ACC112 (cell line): ENCODE measurements around the gene OR1I1.

Source experiments
- H2AFZ ChIP-seq: fragments of 200-600 bp; sonication (generic); one replicate; pipeline ENCODE4 v1.6.0; 2017; ENCODE audit warnings: antibody characterized with exemption, low read length; ENCODE audit not compliant: unreplicated experiment
- H3K27ac ChIP-seq: fragments of 200-600 bp; sonication (generic); 2 replicates; pipeline ENCODE4 v1.5.1; 2014; ENCODE audit warnings: low read depth, mild to moderate bottlenecking, antibody characterized with exemption, low read length, moderate library complexity
- H3K27me3 ChIP-seq: fragments of 200-600 bp; sonication (generic); 2 replicates; pipeline ENCODE4 v1.6.1; 2014; ENCODE audit warnings: mild to moderate bottlenecking, antibody characterized with exemption, low read length, moderate library complexity, mixed read lengths; ENCODE audit not compliant: insufficient read depth
- H3K36me3 ChIP-seq: fragments of 200-600 bp; sonication (generic); 2 replicates; pipeline ENCODE4 v1.6.1; 2016; ENCODE audit warnings: mild to moderate bottlenecking, antibody characterized with exemption, low read length, moderate library complexity, mixed read lengths; ENCODE audit not compliant: insufficient read depth
- H3K4me1 ChIP-seq: fragments of 200-600 bp; sonication (generic); one replicate; pipeline ENCODE4 v1.6.1; 2016; ENCODE audit warnings: low read length, mixed read lengths; ENCODE audit not compliant: insufficient read depth, unreplicated experiment, control insufficient read depth
- H3K4me3 ChIP-seq: fragments of 200-600 bp; sonication (generic); 2 replicates; pipeline ENCODE4 v1.5.1; 2014; ENCODE audit warnings: mild to moderate bottlenecking, low read depth, low read length
- H3K79me2 ChIP-seq: fragments of 200-600 bp; sonication (generic); one replicate; pipeline ENCODE4 v1.6.0; 2016; ENCODE audit warnings: low read length; ENCODE audit not compliant: control insufficient read depth, unreplicated experiment, insufficient read depth

The OR1I1 gene

GRCh38 chr19:15118789-15119494, 36.9 kb downstream of the OR1I1 start:
- Histone ChIP-seq H3K27me3 (no peaks in the 10 kb centered on the region), H3K4me1 (peaks cover 12% of the 10 kb centered on the region), H3K4me3 (no peak overlapping the region), H2AFZ (no peak overlapping the region), H3K36me3 (peaks cover 7% of the 10 kb centered on the region; the same call in 1 of the 2 replicates), H3K79me2 (peaks cover 5% of the 10 kb centered on the region), H3K27ac (no peak overlapping the region)

- peaks cover 8% of the 10 kb centered on the region for H3K4me1 ChIP-seq
- peaks cover 5% of the 10 kb centered on the region for H3K79me2 ChIP-seq
- H2AFZ ChIP-seq: no peak overlapping the region
- H3K4me3 ChIP-seq: no peak overlapping the region
- H3K27ac ChIP-seq: no peak overlapping the region
- H3K27me3 ChIP-seq: no peaks in the 10 kb centered on the region
- peaks cover 7% of the 10 kb centered on the region; the same call in 1 of the 2 replicates for H3K36me3 ChIP-seq
These were observed 38.4 kb downstream of the OR1I1 start for GRCh38 chr19:15120135-15121026.

- Histone ChIP-seq H3K36me3 (peaks cover 7% of the 10 kb centered on the region; the same call in 1 of the 2 replicates), H2AFZ (no peak overlapping the region), H3K27ac (no peak overlapping the region), H3K79me2 (peaks cover 5% of the 10 kb centered on the region), H3K4me3 (no peak overlapping the region), H3K27me3 (no peaks in the 10 kb centered on the region), H3K4me1 (peaks cover 11% of the 10 kb centered on the region)
These were observed 40.5 kb downstream of the OR1I1 start for GRCh38 chr19:15122331-15123030.

- Histone ChIP-seq H3K27ac (no peak overlapping the region), H3K27me3 (no peaks in the 10 kb centered on the region), H3K36me3 (peaks cover 7% of the 10 kb centered on the region; the same call in 1 of the 2 replicates), H2AFZ (no peak overlapping the region), H3K4me3 (no peak overlapping the region; the same call in 1 of the 2 replicates), H3K79me2 (peaks cover 5% of the 10 kb centered on the region), H3K4me1 (peaks cover 11% of the 10 kb centered on the region)
These were observed 41.2 kb downstream of the OR1I1 start for GRCh38 chr19:15123031-15123890.

GRCh38 chr19:15123900-15124299, 41.9 kb downstream of the OR1I1 start:
- peaks cover 5% of the 10 kb centered on the region for H3K79me2 ChIP-seq
- no peak overlapping the region for H2AFZ ChIP-seq
- peak overlapping the region; percentile 89 for H3K4me3 ChIP-seq
- H3K27ac ChIP-seq: no peak overlapping the region
- H3K36me3 ChIP-seq: peaks cover 4% of the 10 kb centered on the region; the same call in 1 of the 2 replicates
- H3K4me1 ChIP-seq: peaks cover 11% of the 10 kb centered on the region
- no peaks in the 10 kb centered on the region for H3K27me3 ChIP-seq

GRCh38 chr19:15124572-15125231, 42.7 kb downstream of the OR1I1 start:
- Histone ChIP-seq H3K79me2 (peaks cover 5% of the 10 kb centered on the region), H3K4me3 (peak overlapping the region; percentile 89), H3K4me1 (peaks cover 11% of the 10 kb centered on the region), H3K27ac (peak overlapping the region; percentile 68), H2AFZ (peak overlapping the region; percentile 70), H3K36me3 (no peaks in the 10 kb centered on the region), H3K27me3 (no peaks in the 10 kb centered on the region)

- Histone ChIP-seq H3K27me3 (no peaks in the 10 kb centered on the region), H3K79me2 (peaks cover 5% of the 10 kb centered on the region), H2AFZ (peak overlapping the region; percentile 70), H3K27ac (peak overlapping the region; percentile 68), H3K36me3 (no peaks in the 10 kb centered on the region), H3K4me1 (peaks cover 11% of the 10 kb centered on the region), H3K4me3 (peak overlapping the region; percentile 89)
These were observed 43.4 kb downstream of the OR1I1 start for GRCh38 chr19:15125232-15126067.

GRCh38 chr19:15126131-15126910, 44.3 kb downstream of the OR1I1 start:
- H2AFZ ChIP-seq: peak overlapping the region; percentile 68
- peaks cover 5% of the 10 kb centered on the region for H3K79me2 ChIP-seq
- no peaks in the 10 kb centered on the region for H3K36me3 ChIP-seq
- no peaks in the 10 kb centered on the region for H3K27me3 ChIP-seq
- H3K4me3 ChIP-seq: peak overlapping the region; percentile 89; the same call in 1 of the 2 replicates
- H3K4me1 ChIP-seq: peaks cover 11% of the 10 kb centered on the region
- no peak overlapping the region; the same call in 1 of the 2 replicates for H3K27ac ChIP-seq
